GM20000 (cell line): ENCODE data around the gene STK38L.
A peak's percentile ranks its signal among the peaks of the same experiment; 100 is the strongest.

Source experiments
- DNase-seq: peaks from one replicate; pipeline ENCODE4 v3.0.0; 2012; ENCODE audit warnings: low spot score
- TF ChIP-seq, protein P1 (sequence below): IDR thresholded peaks from 2 replicates; pipeline ENCODE4 v1.5.1; 2012; ENCODE audit warnings: mild to moderate bottlenecking, control low read depth; ENCODE audit errors: extremely low read depth, missing control alignments

STK38L gene

DNA sequence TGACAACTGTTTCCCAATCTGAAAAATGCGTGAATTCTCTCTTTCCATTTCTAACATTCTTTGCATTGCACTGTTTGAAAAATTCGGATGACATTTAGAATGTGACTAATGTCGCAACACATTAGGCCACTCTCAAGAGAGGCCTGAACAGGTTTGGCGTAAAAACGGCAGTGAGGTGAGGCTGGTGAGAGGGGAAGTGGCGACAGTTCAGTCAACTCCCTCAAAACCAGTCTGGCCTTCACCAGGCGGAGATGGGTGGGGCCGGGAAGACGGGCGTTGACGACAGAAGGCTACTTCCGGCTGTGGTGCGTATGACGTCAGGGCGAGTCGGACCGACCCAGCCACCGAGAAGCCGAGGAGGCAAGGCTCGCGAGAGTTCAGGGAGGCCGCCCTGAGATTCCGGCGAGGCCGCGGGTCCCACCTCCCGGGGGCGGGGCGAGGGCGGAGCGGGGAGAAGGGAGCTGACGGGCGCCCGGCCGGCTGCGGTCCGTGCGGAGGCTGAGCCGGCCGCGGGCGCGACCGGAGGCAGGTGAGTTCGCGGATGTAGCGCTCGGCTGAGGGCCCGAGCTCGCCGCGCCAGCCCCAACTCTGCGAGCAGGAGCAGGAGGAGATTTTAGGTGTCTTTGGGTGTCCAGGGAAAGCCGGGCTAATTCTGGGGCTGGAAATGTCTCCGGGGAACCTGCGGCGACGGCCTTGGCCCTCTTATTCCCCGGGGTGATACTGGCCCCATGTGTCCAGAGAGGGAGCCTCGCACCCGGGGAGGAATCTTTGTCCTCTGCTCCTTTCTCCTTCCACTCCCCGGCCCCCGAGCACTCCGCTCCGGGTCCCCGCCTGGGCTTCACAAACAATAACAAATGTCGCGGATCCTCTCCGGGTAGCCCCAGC lies at the start of gene STK38L:
TSS of gene STK38L (plus strand) at position 483 of the 885 bp plus-strand sequence. CDS start 53,435 bp downstream, outside the sequence.
- TF ChIP-seq, protein P1, sequence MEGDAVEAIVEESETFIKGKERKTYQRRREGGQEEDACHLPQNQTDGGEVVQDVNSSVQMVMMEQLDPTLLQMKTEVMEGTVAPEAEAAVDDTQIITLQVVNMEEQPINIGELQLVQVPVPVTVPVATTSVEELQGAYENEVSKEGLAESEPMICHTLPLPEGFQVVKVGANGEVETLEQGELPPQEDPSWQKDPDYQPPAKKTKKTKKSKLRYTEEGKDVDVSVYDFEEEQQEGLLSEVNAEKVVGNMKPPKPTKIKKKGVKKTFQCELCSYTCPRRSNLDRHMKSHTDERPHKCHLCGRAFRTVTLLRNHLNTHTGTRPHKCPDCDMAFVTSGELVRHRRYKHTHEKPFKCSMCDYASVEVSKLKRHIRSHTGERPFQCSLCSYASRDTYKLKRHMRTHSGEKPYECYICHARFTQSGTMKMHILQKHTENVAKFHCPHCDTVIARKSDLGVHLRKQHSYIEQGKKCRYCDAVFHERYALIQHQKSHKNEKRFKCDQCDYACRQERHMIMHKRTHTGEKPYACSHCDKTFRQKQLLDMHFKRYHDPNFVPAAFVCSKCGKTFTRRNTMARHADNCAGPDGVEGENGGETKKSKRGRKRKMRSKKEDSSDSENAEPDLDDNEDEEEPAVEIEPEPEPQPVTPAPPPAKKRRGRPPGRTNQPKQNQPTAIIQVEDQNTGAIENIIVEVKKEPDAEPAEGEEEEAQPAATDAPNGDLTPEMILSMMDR = no peak
- DNase-seq = peak; percentile 93

DNA sequence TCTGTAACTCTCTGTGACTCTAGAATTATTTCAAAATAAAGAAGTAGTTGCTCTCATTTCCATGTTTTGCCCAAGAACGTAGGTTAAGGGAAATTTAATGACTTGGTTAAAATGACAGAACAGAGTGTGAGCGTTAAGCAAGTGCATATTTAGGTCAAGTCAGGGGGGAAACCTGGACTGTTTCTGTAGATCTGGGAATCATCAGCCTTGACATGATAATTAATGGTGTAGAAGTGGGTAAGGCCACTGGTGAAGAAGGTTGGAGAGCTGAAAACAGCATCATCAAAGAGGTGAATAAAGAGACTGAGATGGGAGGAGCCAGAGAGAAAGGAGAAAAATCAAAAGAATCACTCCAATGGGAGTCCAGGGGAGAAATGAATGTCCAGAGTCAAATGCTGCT lies 49.4 kb upstream of the STK38L start:
- DNase-seq = no peak
- TF ChIP-seq, protein P1 = no peak

DNA sequence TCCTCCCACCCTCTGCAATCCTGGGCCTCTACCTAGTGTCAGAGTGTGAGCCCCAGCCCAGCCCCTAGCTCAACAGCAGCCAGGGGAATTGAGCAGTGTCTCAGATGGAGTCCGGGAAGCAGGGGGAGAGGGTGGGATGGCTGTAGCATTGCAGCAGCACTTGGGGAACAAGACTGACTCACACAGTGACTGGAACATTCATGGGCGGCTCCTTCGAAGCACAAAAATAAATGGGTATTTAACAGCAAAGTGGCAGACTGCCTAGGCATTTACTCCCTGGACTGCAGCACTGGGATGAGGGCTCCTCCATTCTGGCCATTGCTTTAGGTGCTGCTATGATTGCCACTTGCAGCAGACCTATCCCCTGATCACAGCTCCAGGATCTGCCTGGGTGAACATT lies 46.0 kb upstream of the STK38L start:
- TF ChIP-seq, protein P1 = no peak
- no peak for DNase-seq

DNA sequence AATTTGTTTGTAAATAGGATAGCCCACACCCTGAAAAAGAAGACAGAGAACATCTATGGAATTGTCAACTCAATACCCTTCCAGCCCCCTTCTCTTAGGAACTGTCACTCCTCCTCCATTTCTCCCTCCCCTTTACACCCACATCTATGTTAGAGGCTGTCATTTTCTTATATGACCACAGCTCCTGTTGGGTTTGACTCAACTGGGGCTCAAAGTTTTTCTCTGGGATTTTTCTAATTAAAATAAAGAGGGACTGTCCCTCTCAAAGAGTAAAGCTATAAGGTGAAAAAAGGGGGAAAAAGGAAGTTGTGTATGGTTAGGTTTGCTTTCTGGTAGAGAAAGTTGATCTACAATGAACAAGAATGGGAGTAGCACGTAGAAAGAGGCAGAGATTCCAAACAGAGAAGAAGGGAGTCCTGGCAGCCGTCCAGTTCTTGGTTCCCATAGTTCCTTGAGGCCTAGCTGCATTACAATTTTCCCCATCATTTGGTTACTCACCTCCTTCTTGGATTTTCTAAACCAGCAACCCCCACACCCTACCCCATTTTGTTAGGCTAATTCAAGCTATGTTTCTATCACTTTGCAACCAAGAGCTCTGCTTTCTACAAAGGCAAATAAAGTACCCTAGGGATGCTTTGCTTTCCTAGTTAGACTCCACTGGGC lies 44.3 kb upstream of the STK38L start:
- no peak for DNase-seq
- TF ChIP-seq, protein P1 = no peak

DNA sequence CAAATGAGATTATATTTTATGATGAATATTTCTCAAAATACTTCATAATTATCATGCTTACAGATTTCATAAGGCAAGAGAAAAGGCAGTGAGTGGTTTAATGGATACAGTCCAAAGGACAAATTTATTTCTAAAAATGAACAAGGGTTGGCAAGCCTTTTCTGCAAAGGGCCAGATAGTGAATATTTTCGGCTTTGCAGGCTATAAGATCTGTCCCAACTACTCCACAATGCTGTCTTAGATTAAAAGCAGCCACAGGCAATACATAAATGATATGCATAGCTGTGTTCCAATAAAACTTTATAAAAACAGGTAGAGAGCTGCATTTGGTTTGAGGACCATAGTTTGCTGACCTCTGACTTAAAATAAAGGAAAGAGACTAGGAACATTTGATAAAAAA lies 42.9 kb upstream of the STK38L start:
- TF ChIP-seq, protein P1 = no peak
- no peak for DNase-seq

DNA sequence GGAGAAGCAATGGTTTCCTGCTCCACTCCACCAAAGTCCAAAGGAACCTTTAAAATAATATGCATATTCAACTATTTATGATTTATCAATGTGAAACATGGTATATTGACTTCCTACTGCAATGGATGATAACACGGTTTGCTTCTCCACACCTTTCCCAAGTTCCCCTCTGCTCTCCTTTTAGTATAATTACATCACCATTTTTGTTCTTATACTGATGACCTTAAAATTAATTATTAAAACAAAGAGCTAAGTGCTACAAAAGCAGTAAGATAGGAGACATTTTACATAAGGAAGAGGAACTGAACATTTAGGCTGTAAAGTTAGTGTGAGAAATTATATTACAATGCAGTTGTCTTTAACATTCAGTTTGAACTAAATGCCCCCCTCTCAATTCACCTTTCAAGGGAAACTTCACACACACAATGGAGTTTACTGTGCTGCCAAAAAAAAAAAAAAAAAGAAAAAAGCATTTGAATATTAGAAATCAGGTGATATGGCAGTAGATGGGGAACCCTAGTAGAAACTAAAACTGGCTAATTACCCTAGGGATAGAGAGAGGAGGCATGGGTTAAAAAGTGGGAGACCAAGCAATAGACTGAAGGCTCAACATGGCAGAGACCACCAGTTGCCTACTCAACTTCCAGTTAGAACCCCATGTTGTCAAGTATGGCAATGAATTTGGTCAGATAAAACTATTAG lies 37.1 kb upstream of the STK38L start:
- no peak for DNase-seq
- TF ChIP-seq, protein P1 = no peak
